ENCODE measurements around the gene BRSK1.

Gene BRSK1

DNA sequence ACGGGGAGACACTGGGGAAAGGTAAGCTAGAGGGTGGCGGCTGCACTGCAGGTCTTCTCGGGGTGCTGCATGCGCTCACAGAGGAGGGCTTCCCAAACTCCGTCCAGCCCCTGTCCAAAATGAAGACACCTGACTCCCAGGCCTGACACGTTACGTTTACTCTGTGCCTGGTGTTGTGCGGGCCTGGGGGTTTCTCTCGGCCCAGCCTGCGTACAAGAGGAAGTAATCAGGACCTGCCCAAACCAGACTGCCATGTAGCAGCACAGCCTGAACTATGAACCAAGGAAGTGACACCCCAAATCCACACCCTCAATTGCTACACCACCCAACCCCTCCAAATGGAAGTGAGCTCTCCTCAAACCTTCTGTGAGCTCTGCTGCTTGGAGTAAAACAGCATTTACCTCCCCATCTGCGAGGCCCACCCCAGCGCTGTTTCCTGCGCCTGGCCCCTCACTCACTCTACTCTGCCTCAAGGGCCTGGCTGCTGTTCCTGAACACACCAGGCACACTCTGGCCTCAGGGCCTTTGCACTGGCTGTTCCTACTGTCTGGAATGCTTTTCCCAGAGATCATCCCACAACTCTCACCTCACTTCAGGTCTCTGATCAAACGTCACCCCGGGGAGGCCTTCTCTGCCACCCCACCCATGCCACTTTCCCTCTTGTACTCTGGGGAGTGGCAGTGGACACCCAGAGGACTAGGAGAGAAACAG is 6.9 kb upstream of the BRSK1 start:
- DNase-seq, result no peak

DNA sequence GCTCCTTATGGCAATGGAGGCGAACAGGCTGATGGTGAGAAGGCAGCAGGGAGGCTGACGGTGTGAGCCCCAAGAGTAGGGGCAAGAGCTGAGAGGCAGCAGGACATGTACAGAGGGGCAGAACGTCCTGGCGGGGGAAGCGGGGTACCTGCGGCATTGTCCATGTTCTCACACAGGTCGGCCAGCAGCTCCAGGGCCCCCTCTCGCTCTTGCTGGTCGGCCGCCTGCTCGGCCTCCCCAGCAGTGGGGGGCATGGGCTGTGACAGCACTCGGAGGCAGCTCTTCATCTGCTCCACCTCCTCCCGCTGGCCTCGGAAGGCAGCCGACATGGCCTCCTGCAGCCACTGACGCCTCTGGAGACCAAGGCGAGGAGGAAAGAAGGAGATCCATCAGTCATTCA is 6.3 kb upstream of the BRSK1 start:
- no peak for DNase-seq

DNA sequence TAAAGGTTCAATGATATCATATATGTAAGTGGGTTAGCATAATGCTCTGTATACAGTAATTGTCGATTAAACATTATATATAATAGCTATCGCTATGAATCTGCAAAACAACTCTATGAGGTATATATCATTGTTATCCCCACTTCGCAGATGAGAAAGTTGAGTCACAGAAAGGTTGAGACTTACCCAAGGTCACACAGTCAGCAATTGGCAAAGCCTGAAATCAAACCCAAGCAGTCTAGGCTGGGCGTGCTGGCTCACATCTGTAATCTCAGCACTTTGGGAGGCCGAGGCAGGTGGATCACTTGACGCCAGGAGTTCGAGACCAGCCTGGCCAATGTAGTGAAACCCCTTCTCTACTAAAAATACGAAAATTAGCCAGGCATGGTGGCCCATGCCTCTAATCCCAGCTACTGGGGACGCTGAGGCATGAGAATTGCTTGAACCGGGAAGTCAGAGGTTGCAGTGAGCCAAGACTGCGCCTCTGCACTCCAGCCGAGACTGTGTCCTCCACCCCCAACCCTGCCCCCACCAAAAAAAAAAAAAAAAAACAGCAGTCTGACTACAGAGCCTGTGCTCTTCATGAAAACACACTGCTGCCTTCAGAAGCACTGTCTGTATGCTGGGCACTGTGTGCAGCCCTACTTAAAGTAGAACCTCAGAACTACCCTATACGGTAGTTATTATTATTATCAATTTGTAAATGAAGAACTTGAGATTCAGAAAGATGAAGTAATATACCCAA is 5.2 kb upstream of the BRSK1 start:
- no peak for DNase-seq

DNA sequence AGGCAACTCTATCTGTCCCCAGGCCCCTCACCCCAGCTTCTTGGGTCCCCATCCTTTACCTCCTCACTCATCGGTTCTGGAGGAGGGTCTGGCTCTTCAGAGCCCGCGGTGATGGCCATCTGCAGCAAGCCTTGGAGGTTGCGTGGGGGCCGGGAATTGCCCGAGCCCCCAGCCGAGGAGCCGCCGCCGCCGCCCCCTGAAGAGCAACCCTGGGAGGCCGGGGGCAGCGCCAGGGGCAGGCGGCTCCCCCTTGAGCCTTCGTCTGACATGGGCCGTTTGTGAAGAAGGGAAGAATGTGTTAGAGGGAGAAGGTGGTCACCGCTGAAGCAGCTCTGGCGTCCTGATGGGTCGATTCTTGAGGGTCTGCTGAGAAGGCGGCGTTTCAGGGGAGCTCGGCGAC is 4.5 kb upstream of the BRSK1 start:
- DNase-seq, result no peak

DNA sequence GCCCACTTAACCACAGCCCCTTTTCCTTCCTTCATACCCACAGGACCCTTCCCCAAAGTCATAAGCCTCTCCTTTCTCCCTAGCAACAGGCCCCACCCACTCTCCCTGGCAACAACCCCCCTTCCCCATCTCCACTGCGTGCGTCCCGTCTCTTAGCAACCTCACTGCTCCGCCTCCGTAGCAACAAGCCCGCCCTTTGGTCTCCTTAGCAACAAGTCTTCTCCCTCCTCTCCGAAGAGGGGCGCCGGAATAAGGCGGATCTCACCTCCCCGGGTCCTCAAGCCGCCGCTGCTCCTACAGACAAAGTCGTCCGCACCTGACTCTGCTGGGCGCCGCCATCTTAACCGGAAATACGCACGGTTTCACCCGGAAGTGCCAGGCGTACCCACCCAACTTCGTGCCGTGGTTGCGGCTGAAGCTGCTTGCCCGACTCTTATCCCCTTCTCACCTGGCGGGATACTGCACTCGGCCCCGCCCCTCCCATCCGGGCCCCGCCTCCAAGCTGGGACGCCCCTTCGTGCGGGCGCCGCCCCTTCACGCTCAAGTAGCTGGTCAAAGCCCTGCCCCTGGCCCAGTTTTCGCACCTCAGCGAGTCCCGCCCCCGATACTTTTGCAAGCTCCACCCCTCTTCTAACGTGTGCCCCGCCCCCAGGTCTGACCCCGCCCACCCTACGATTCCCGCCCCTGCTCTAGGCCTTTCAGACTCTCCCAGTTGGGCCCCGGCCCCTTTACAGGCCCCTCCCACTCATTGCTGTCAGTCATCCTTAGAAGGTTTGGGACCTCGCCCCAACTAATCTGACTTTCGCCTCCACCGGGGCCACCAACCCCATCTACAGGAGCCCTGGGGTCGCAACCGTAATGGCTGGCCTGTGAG is 3.8 kb upstream of the BRSK1 start, which contains the start of gene HSPBP1:
HSPBP1 (minus strand) TSS at position 341 of the 874 bp plus-strand sequence. CDS start 502 bp downstream, outside the sequence.
- DNase-seq, result peak; percentile 93

DNA sequence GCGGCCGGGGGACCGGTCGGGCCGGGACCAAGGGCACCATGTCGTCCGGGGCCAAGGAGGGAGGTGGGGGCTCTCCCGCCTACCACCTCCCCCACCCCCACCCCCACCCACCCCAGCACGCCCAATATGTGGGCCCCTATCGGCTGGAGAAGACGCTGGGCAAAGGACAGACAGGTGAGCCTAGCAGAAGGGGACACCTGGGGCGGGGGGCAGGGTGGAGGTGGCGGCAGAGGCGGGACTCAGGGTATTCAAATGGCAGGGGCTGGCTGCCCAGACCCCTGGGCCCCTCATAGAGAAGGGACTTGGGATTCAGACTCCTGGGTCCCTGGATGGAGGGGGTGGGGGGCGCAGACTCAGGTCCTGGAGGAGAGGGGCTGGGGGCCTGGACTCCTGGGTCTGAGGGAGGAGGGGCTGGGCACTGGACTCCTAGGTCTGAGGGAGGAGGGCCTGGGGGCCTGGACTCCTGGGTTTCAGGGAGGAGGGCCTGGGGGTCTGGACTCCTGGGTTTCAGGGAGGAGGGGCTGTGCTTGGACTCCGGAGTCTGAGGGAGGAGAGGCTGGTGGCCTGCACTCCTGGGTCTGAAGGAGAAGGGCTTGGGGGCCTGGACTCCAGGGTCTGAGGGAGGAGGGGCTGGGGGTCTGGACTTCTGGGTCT is 735 bp downstream of the BRSK1 start:
- no peak for DNase-seq

DNA sequence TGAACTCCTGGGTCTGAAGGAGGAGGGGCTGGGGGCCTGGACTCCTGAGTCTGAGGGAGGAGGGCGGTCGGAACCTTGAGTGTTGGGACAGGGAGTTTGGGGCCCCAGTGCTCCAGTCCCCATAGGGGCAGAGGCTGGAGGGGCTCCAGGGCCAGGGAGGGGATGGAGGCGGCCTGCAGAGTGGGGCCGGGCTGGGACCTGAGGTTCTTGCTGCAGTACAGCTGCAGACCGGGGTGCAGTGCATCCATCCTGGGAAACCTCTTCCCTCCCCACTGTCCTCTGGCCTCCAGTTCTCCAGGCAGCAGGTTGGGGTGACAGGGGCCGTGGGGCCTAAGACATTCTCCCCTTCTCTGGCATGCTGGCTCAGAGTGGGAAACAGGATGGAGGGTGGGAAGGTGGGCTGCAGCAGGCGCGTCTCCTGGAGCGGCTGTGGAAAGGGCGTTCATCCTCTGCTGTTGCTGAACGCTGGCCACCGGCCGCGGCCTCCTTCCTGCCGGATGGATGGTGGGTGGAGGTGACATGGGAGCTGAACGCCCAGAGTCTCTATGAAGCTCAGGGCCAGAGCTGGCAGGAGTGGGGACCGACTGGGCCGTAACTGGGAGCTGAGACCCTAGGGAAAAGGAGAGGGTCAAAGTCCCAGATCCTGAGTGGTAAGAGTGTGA is 1.6 kb downstream of the BRSK1 start:
- no peak for DNase-seq

DNA sequence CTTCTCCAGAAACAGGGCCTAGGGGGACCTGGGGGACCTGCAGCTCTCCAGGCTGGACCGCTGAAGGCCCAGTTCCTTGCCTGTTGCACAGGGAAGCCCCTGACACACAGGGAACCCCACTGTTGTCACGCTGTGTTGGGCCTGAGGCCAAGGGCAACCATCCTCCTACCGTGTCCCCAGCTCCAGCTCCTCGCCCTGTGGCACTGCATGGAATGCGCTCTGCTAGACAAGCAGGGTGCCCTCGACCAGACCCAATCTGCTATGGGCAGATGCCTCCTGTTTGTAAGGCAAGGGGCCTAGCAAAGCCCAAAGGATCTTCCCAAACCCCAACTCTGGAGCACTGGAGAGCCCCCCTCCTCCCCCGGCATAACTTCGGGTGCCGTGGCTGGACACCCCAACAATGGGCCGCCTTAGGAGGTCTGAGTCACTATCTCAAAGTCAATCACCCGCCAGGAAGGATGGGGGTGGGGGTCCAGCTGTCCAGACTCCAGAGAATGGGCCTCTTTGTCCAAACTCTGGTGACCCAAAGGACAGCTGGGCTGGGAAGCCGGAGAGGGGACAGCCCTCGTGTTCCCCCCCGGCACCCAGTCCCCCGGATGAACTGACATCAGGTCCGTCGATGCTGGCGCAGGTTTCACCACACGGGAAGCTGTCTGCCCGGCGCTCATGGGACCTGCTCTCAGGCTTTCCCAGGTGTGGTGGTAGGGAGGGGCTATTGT is 3.7 kb downstream of the BRSK1 start:
- DNase-seq, result no peak

DNA sequence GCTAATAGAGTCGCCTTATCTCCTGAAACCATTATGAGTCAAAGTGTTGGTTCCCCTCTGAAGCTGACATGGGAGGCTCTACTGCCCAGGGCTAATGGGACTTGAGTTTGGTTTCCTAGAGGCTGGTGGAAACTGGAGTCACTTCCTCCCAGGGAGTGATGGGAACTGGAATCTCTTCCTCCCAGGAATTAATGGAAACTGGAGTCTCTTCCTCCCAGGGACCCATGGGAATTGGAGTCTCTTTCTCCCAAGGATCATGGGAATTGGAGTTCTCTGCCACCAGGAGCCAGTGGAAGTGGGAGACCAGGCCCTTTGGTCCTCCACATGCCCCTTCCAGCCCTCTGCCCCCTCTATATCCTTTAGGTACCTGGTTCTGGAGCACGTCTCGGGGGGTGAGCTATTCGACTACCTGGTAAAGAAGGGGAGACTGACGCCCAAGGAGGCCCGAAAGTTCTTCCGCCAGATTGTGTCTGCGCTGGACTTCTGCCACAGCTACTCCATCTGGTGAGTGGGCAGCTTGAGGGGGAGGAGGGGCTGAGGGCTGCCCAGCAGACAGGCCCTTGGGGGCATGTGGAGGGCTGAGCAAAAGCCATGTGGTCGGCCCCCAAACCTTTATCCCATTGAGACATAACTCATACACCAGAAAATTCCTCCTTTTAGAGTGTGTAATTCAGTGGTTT is 5.5 kb downstream of the BRSK1 start:
- DNase-seq, result no peak

DNA sequence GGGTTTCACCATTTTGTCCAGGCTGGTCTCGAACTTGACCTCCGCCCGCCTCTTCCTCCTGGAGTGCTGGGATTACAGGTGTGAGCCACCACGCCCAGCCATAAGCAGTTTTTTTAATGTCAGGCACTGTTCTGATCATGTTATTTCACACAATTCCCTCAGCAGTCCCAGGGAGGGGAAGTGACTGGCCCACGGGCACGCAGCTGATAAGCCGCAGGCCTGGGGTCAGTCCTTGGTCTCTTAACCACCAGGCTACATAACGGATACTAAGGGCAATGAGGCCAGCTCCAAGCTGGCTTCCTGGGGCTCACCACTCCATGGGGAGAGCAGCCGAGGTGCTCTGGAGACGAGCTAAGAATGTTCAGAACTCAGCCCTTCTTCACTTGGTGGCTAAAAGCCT is 13.5 kb downstream of the BRSK1 start:
- DNase-seq, result no peak

DNA sequence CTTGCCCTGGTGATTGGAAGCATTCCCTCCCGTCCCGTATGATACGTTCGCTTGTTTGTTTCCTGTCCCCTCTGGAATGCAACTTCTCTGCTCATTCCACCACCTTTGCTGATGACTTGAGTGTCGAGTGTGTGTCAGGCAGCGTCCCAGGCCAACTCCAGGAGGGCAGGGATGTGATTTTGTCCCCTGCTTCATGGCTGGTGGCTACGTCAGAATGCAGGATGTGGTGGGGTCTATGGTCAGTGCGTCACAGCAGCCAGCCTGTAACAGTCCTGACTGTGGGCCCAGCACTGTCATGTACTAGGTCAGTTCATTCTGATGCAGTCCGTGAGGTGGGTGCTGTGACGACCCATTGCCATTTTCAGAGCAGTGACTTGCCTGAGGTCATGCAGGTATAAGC is 16.2 kb downstream of the BRSK1 start:
- DNase-seq, result no peak

DNA sequence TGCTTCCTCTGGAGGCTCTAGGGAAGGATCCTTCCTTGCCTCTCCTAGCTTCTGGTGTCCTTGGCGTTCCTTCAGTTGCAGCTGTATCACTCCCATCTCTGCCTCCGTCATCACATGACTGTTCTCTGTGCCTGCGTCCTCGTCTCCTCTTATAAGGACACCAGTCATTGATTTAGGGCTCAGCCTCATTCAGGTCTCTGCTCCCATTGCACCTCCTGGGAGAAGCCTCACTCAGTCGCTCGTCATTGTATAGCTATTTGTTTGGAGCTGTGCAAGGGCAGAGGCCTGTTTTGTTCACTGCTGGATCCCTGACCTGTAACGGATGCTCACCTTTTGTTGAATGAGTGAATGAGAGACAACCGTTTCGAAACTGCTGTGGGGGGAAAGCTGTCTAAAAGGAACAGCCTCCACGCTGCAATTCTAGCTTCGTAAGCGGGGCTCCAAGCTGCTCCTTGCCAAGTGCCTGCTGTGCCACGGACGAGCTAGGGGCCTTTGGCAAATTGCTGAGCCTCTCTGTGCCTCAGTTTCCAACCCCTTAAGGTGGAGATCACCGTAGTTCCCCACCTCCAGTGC is 17.2 kb downstream of the BRSK1 start:
- DNase-seq, result no peak

DNA sequence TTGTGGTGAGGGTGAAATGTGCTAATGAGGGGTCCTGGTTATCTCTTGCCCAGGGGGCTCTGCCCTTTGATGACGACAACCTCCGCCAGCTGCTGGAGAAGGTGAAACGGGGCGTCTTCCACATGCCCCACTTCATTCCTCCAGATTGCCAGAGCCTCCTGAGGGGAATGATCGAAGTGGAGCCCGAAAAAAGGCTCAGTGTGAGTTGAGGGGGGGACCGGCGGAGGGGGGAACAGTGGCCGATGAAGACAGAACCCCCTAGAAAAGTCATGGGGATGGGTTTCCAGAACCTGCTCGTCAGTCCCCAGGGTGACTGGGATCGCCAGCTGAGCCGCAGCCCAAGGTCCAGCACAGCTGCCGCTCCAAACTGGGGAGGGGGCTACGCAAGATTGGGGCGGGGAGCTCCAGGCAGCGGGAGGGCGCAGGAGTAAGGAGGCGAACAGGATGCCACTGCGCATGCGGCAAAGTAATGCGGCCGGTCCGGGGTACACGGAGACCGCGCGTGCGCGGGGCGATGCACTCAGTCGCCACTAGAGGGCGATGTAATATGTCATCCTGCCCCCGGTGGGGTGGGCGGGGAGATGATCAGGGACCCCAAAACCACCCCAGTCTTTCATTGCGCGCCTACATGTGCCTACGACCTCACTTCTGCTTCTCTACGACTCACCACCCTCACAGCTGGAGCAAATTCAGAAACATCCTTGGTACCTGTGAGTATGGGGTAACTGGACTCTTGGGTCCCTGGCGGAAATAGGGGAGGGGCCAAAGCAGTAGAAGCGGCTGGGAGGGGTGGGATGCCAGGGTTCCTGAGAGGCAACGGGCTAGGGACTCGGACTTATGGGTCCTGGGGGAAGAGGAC is 17.9 kb downstream of the BRSK1 start:
- peak; percentile 68 for DNase-seq

DNA sequence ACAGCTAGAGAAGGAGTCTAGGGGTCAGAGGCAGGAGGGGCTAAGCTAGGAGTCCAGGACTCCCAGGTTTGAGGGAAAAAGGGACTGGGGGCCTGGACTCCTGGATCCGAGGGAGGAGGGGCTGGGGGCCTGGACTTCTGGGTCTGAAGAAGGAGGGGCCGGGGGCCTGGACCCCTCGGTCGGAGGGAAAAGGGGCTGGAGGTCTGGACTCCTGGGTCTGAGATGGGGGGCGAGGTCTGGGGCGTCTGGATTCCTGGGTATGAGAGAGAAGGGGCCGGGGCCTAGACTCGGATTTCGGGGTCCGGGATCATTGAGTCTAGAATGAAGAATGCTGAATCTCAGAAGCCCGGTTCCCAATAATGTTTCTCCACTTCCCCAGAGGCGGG is 18.5 kb downstream of the BRSK1 start:
- DNase-seq, result no peak

DNA sequence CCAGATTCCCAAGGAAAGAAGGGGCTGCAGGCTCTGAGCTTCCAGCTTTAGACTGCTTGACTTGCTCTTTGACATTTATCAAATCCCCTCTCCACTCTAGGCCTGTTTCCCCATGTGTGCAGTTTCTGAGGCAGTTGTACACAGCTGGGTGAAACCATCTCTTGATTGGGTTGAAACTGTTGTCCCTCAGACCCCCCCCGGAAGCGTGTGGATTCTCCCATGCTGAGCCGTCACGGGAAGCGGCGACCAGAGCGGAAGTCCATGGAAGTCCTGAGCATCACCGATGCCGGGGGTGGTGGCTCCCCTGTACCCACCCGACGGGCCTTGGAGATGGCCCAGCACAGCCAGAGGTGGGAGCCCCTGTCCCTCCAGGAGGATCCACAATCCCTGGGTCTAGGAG is 19.7 kb downstream of the BRSK1 start:
- no peak for DNase-seq

DNA sequence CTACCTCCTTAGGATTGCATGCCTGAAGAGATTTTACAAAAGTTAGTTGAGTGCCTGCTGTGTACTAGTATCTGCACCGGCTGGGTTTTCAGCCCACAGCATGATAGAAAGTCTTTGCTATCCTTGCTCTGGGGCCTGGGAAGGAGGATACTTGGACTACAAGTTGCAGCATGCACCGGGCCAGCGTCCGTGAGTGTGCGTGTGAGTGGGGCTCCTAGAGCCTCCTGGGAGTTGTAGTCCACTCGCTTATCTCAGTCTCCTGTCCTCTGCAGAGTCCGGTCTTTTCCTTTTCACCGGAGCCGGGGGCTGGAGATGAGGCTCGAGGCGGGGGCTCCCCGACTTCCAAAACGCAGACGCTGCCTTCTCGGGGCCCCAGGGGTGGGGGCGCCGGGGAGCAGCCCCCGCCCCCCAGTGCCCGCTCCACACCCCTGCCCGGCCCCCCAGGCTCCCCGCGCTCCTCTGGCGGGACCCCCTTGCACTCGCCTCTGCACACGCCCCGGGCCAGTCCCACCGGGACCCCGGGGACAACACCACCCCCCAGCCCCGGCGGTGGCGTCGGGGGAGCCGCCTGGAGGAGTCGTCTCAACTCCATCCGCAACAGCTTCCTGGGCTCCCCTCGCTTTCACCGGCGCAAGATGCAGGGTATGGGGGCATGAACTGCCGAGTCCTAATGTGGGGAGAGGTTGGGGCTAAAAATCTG is 20.6 kb downstream of the BRSK1 start:
- no peak for DNase-seq

DNA sequence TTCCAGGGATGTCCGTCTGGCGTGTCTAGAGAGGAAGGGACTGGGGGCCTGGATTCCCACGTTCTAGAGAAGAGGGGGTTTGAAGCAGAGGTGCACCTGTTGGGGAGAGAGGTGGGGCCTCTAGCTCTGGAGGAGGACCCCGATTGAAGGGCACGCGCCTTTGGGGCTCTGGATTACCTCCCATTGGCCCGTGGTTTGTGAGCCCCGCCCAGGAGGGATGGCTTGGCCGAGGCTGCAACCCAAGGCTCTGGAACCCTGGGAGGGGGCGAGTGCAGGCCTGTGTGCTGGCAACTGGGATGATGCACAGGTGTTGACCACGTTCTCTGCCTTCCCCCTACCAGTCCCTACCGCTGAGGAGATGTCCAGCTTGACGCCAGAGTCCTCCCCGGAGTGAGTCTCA is 21.2 kb downstream of the BRSK1 start:
- DNase-seq, result no peak

DNA sequence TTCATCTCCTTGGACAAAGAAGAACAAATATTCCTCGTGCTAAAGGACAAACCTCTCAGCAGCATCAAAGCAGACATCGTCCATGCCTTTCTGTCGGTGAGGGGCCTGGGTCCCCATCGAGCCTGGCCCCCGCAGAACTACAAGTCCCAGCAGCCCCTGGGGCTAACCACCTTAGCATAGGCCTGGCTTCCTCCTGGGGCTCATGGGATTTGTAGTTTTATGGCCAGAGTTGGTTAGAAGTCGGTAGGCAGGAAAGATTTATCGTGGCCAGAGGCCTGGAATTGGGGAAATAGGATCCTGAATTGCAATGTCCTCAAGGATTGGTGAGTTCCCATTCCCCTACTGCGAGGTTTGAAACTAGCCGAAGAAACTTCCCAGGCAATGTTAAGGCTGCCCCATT is 21.7 kb downstream of the BRSK1 start:
- peak; percentile 22 for DNase-seq

DNA sequence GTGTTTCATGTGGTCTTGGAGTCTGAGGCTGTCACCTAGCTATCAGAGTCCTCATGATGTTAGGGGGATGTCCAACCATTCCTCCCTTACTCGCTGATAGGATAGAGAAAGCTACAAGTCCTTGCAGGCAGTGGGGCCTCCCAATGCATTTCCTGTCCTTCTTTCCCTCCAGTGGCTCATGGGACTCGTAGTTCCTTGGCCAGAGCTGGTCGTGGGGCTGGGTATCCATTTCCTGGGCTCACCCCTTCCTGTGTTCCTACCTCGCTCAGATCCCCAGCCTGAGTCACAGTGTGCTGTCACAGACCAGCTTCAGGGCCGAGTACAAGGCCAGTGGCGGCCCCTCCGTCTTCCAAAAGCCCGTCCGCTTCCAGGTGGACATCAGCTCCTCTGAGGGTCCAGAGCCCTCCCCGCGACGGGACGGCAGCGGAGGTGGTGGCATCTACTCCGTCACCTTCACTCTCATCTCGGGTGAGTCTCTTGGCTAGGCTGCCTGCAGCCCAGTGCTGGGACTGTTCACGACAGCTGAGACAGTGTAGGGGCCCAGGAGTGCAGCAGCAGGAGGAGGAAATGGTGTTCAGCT is 22.3 kb downstream of the BRSK1 start:
- DNase-seq, result no peak
